Measurements from ENCODE around the gene SCNM1. TPM values are rescaled to one million over a fixed set of nuclear protein-coding genes. Genes with fewer than 3 reads are reported as not detected.

The SCNM1 gene
- total and polyA plus RNA-seq, 9 of the 15 experiments (the other 6 are each of a cell fraction or from before 2014, with no cell fraction given) = 17.2 to 204 (median 63.0) TPM

DNA sequence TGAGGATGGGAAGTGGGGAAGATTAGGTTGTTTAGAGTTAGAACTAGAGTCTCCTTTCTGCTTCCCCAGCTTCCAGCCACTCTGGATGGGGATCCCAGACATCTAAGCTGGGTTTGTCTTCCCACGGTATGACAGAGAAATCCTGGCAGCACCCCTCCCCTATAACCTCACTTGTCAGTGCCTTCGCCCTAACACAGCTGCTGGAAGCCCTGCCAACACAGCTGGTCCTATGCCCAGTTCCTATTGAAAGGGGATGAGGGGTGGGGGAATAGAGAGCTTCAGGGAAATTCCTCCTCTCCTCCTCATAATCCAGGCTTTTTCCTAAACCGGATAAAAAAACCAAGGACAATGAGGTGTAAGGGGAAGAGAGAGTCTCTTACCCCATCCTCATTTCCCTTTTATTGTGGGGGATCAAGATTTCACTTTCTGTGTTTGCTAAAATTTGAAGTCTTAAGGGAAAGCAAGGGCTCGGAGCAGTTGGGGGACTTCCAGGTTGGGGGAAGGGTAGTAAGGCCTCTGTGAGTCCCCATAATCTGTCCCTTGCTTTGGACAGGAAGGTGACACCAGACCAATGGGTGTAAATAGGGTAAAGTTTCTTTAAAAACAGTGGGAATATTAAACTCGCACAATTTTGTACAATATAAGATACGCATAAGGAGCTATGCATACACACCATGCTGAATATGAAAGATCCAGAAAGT lies 9.2 kb downstream of the SCNM1 start:
- intact Hi-C loops (cut with micrococcal nuclease) (no loop called here), in situ Hi-C loops (cut with MboI) (no loop called here)
- Histone ChIP-seq H3K9me3 (replicated peaks; ENCODE audit: control insufficient read depth, insufficient read depth, low read depth, low read length) (no peaks in the 10 kb centered on the region), H3K27me3 (ENCODE audit: control insufficient read depth in 2 of 2, insufficient read depth in 2 of 2, low read length in 2 of 2) (no peaks in the 10 kb centered on the region), H3K36me3 (ENCODE audit: control insufficient read depth, insufficient read depth, low read length) (peaks cover 54% of the 10 kb centered on the region; the same call in 2 of the 3 replicates), H2AFZ (ENCODE audit: low read depth, low read length) (no peak overlapping the region), H3K4me2 (ENCODE audit: insufficient read depth, low read length) (no peak overlapping the region), H3K9ac (ENCODE audit: insufficient read depth in 1 of 2, low read depth in 2 of 2, low read length in 2 of 2) (no peak overlapping the region), H3K4me3 (no peak overlapping the region), H3K79me2 (ENCODE audit: control insufficient read depth, insufficient read depth, low read length) (no peaks in the 10 kb centered on the region), H3K9me1 (ENCODE audit: control insufficient read depth, insufficient read depth, low read length) (no peaks in the 10 kb centered on the region), H3K4me1 (replicated peaks in 1 of 2; ENCODE audit: control insufficient read depth in 2 of 2, insufficient read depth in 2 of 2, low read length in 2 of 2) (no peaks in the 10 kb centered on the region; a peak in 1 of 5 replicates), H4K20me1 (replicated peaks; ENCODE audit: control insufficient read depth, insufficient read depth, low read length) (no peaks in the 10 kb centered on the region), H3K27ac (ENCODE audit: extremely low read depth, low read depth, low read length) (no peak overlapping the region)
- CTCF ChIA-PET (ENCODE audit: low intra/inter-chr PET ratio) = no interaction called here
- WGBS (ENCODE audit: insufficient coverage, low coverage, missing lambda C conversion rate) = 76% methylated on average over 5 of the region's 6 CpGs
- no peak for TF ChIP-seq GTF2F1 (IDR thresholded peaks at IDR 0.05; ENCODE audit: low read depth, low read length)
- TF ChIP-seq NBN (IDR thresholded peaks at IDR 0.05; ENCODE audit: low read depth) = no peak
- no peak for TF ChIP-seq ZNF780A (CRISPR knock-in tag; IDR thresholded peaks at IDR 0.05)
- TF ChIP-seq, protein P1, sequence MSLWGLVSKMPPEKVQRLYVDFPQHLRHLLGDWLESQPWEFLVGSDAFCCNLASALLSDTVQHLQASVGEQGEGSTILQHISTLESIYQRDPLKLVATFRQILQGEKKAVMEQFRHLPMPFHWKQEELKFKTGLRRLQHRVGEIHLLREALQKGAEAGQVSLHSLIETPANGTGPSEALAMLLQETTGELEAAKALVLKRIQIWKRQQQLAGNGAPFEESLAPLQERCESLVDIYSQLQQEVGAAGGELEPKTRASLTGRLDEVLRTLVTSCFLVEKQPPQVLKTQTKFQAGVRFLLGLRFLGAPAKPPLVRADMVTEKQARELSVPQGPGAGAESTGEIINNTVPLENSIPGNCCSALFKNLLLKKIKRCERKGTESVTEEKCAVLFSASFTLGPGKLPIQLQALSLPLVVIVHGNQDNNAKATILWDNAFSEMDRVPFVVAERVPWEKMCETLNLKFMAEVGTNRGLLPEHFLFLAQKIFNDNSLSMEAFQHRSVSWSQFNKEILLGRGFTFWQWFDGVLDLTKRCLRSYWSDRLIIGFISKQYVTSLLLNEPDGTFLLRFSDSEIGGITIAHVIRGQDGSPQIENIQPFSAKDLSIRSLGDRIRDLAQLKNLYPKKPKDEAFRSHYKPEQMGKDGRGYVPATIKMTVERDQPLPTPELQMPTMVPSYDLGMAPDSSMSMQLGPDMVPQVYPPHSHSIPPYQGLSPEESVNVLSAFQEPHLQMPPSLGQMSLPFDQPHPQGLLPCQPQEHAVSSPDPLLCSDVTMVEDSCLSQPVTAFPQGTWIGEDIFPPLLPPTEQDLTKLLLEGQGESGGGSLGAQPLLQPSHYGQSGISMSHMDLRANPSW (CRISPR knock-in tag; IDR thresholded peaks at IDR 0.05) = no peak
- no peak for TF ChIP-seq NFIC (IDR thresholded peaks at IDR 0.05)
- TF ChIP-seq ZNF354B (CRISPR knock-in tag; IDR thresholded peaks at IDR 0.05) = no peak
- no peak for TF ChIP-seq POU5F1 (IDR thresholded peaks at IDR 0.05; ENCODE audit: borderline replicate concordance, low read depth, low read length, partially characterized antibody)
- TF ChIP-seq BDP1 (IDR thresholded peaks at IDR 0.05; ENCODE audit: insufficient read depth, insufficient read length) = no peak
- no peak for TF ChIP-seq ZNF57 (CRISPR knock-in tag; IDR thresholded peaks at IDR 0.05)
- TF ChIP-seq CC2D1A (IDR thresholded peaks at IDR 0.05) = no peak
- TF ChIP-seq MEF2D (tag; conservative IDR thresholded peaks at IDR 0.05; ENCODE audit: low read depth) = no peak
- TF ChIP-seq KHSRP (IDR thresholded peaks at IDR 0.05) = no peak
- TF ChIP-seq PYGO2 (tag; IDR thresholded peaks at IDR 0.05) = no peak
- FAIRE-seq (no peak), DNase-seq (ENCODE audit: extremely low read depth in 1 of 4, low spot score in 3 of 4) (no peak), ATAC-seq (no peak)
- BruUV-seq (replicated peaks) = no TSS peak
- POLR2A ChIA-PET = interaction anchor here (0.6 to 1.1 kb wide), 2 partner anchors 15 to 33 kb away, joined by 4 read pairs; partner anchors contain the start of gene VPS72
